Bronchial epithelial cell (primary cell): ENCODE results near the gene ESPN. TPM values are rescaled to one million over a fixed set of nuclear protein-coding genes. Genes with fewer than 3 reads are reported as not detected.

Experiments
- DNase-seq: peaks from one replicate; pipeline ENCODE4 v3.0.0-alpha.2; 2010; ENCODE audit warnings: low read depth
- FAIRE-seq: peaks from 2 replicates; lab custom pipeline; 2011; peaks lifted over from hg19 to GRCh38; lab: Jason Lieb, UNC
- H3K27me3 ChIP-seq: 2 replicates; pipeline ENCODE4 v1.5.1; 2011; ENCODE audit warnings: low read length; ENCODE audit not compliant: control insufficient read depth, insufficient read depth
- H3K36me3 ChIP-seq: 2 replicates; pipeline ENCODE4 v1.5.1; 2011; ENCODE audit warnings: low read length; ENCODE audit not compliant: control insufficient read depth, insufficient read depth
- H3K4me3 ChIP-seq: 2 replicates; pipeline ENCODE4 v1.5.1; 2011; ENCODE audit warnings: mild to moderate bottlenecking, low read depth, low read length, control low read depth
- total RNA-seq: library from RNA; depleted of rRNA; stranded (reverse); fragments of >200 nt; gene quantifications from 2 replicates; pipeline ENCODE4 v1.2.1, GENCODE V29; 2014
- TF ChIP-seq, protein P1 (sequence below): IDR thresholded peaks from 2 replicates; pipeline ENCODE4 v1.5.1; 2011; ENCODE audit warnings: mild to moderate bottlenecking, moderate library complexity, low read length, control low read depth, inconsistent platforms; ENCODE audit not compliant: insufficient read depth, severe bottlenecking

ESPN gene
- total RNA-seq, 1 donor from 2014 or later, result 4.5 TPM

DNA sequence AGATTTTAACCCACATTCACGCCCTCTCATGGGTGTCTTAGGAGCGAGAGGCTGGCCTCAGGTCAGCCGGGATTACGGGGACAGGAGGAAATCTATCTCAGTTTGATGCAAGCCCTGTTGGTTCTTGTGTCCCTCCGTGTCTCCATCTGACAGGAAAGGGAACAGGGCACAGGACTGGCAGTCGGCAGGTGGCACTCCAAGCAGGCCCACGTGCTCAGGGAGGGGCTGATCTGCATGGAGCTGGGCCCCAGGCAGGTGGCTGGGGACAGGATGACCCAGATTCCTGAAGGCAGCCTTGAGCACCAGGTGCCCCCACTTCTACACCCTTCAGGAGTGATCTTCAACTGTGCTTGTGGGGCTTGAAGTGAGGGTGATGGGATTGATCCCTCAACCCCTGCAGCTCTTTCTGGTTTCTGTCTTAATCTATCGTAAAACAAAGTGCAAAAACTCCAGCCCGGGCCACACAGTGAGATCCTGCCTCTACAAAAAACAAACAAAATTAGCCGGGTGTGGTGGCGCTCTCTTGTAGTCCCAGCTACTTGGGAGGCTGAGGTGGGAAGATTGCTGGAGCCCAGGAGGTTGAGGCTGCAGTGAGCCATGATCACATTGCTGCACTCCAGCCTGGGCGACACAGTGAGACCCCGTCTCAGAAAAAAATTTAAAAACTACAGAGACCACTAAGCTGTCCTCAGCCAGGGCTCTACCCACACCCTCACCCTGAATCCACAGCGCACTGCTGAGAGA lies 58.6 kb downstream of the ESPN start:
- H3K4me3 ChIP-seq, result no peak overlapping the region
- DNase-seq, result no peak
- TF ChIP-seq, protein P1, sequence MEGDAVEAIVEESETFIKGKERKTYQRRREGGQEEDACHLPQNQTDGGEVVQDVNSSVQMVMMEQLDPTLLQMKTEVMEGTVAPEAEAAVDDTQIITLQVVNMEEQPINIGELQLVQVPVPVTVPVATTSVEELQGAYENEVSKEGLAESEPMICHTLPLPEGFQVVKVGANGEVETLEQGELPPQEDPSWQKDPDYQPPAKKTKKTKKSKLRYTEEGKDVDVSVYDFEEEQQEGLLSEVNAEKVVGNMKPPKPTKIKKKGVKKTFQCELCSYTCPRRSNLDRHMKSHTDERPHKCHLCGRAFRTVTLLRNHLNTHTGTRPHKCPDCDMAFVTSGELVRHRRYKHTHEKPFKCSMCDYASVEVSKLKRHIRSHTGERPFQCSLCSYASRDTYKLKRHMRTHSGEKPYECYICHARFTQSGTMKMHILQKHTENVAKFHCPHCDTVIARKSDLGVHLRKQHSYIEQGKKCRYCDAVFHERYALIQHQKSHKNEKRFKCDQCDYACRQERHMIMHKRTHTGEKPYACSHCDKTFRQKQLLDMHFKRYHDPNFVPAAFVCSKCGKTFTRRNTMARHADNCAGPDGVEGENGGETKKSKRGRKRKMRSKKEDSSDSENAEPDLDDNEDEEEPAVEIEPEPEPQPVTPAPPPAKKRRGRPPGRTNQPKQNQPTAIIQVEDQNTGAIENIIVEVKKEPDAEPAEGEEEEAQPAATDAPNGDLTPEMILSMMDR, result peak; percentile 36
- FAIRE-seq, result no peak
- no peaks in the 10 kb centered on the region for H3K27me3 ChIP-seq
- H3K36me3 ChIP-seq, result peaks cover 16% of the 10 kb centered on the region

DNA sequence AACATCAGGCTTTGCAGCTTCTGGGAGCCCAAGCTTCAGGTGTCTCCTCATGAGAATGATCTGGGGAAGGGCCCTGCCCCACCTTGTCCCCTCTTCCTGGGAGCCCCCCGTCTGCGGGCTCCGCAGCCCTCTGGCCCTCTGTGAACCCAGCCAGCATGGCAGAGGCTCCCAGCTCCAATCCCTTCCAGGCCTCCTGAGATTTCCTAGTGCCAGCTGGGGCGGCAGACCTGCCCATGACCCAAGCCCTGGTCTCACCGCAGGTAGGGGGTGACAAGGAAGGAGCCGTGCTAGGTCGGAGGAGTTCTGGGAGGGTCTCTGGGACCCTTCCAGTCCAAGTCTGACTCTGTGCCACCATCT lies 59.2 kb downstream of the ESPN start:
- no peak for DNase-seq
- H3K4me3 ChIP-seq, result no peak overlapping the region
- H3K36me3 ChIP-seq, result peaks cover 17% of the 10 kb centered on the region
- H3K27me3 ChIP-seq, result no peaks in the 10 kb centered on the region
- no peak for FAIRE-seq
- TF ChIP-seq, protein P1, result no peak

DNA sequence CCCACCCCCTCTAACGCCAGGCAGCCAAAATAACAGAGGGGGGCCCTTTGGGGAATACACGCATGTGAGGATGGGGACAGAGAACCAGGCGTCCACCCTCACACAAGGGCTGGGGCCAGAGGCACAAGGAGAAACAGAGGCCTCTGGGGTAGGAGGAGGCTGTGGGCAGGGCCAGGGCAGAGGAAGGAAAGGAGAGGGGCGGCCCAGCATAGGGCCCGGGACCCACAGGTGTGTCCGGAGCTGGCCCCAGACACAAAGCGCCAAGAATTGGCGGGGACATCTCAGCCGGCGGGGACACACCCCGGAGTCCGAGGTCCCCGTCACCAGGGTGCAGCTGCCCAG lies 60.2 kb downstream of the ESPN start:
- H3K27me3 ChIP-seq, result no peaks in the 10 kb centered on the region
- peaks cover 17% of the 10 kb centered on the region for H3K36me3 ChIP-seq
- TF ChIP-seq, protein P1, result no peak
- DNase-seq (no peak), FAIRE-seq (no peak)
- peak overlapping the region; percentile 58 for H3K4me3 ChIP-seq

DNA sequence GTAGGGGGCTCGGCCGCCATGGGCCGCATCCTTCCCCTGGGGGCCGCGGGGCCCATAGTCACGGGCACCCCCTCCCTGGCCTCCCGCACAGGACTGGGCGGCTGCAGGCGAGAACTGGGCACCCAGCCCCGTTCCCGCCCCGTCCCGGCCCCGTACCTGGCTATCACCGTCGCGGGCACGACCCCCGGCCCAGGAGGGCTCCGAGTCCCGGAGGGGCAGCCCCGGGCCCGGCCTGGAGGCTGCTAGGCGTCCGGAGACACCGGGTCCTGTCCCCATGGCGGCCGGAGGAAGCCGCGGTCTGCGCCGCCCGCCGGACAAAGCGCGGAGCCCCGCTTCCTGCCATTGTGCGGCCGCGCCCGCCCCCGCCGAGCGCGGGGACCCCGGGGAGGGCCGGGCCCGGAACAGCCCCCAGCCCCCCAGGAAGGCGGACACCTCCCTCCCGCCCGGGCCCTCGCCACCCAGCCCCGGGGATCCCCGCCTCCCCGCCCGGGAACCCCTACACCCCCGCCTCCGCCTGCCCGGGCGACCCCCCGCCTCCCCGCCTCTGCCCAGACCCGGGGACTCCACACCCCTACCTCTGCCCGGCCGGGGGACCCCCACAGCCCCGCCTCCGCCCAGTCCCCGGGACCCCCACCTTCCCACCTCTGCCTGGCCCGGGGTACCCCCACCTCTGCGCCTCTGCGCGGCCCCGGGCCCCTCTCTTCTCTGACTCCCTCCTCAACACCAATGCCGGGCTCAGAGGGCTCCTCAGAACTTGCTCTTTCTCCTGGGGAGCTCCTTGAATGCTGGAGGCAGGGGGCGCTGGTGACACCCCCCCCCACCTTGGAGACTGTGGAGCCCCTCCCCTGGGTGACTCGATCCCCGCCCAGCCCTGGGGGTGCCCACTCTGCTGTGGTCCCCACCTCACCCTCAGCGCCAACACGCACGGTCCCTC lies 60.9 kb downstream of the ESPN start:
- FAIRE-seq (no peak), DNase-seq (no peak)
- Histone ChIP-seq H3K4me3 (peak overlapping the region; percentile 58), H3K36me3 (peaks cover 17% of the 10 kb centered on the region), H3K27me3 (no peaks in the 10 kb centered on the region)
- TF ChIP-seq, protein P1, result no peak

DNA sequence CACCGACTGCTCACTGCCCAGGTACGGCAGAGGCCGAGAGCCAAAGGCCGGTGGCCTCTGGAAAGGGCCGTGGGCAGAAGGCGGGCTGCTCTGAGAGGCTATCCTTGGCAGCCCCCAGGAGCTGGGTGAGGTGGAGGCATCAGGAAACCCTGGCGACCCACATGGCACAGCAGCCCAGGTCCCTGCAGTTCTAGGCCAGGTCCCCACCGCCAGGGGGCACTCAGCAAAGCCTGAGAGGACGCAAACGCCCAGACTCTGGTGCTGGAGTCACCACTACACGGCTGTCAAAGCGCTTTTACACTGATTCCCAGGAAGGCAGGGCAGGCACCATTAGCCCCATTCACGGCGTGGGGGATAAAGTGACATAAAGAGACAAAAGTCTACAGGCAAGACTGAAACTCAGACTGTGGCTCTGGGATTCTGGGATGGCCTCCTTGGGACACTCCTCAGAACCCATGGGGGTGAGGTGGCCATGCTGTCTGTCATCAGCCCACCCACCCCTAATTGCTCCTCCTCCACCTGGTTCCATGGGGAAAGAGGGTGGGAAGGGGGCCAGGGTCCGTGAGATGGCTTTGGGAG lies 61.9 kb downstream of the ESPN start:
- no peaks in the 10 kb centered on the region for H3K27me3 ChIP-seq
- TF ChIP-seq, protein P1, result peak; percentile 96
- H3K36me3 ChIP-seq, result peaks cover 17% of the 10 kb centered on the region
- H3K4me3 ChIP-seq, result peak overlapping the region; percentile 58
- DNase-seq (peak; percentile 79), FAIRE-seq (peak; percentile 58)
